GM21423 (cell line): ENCODE measurements around the gene AIF1.

Source experiments
- ATAC-seq: cut with Tn5 transposase; IDR thresholded peaks from one replicate; pipeline ENCODE4 v1.9.1; 2021; ENCODE audit warnings: mild to moderate bottlenecking, moderate library complexity; ENCODE audit not compliant: unreplicated experiment

The AIF1 gene

GRCh38 chr6:31641370-31641769 is 26.3 kb downstream of the AIF1 start:
- ATAC-seq: no peak

GRCh38 chr6:31642798-31643570 is 27.9 kb downstream of the AIF1 start:
- ATAC-seq: no peak

GRCh38 chr6:31643818-31644454 is 28.9 kb downstream of the AIF1 start:
- ATAC-seq: no peak

GRCh38 chr6:31645325-31645724 is 30.3 kb downstream of the AIF1 start:
- ATAC-seq: no peak

- ATAC-seq: peak; percentile 31
Measured at GRCh38 chr6:31651602-31652191, 36.7 kb downstream of the AIF1 start.

GRCh38 chr6:31652925-31653724 is 38.1 kb downstream of the AIF1 start:
- ATAC-seq: peak; percentile 55

- no peak for ATAC-seq
Measured at GRCh38 chr6:31654574-31655348, 39.7 kb downstream of the AIF1 start.

GRCh38 chr6:31655349-31656237 is 40.6 kb downstream of the AIF1 start, which contains the start of gene APOM:
APOM (plus strand) TSS chr6:31655894; CDS start chr6:31655967, 73 bp downstream.
- ATAC-seq: no peak

- ATAC-seq: no peak
Measured at GRCh38 chr6:31657406-31658157, 42.5 kb downstream of the AIF1 start.

- ATAC-seq: no peak
Measured at GRCh38 chr6:31658158-31658688, 43.2 kb downstream of the AIF1 start.

GRCh38 chr6:31658983-31659648 is 44.1 kb downstream of the AIF1 start:
- ATAC-seq: no peak

GRCh38 chr6:31659649-31660380 is 44.8 kb downstream of the AIF1 start:
- ATAC-seq: no peak

GRCh38 chr6:31660381-31661261 is 45.6 kb downstream of the AIF1 start, which contains the start of gene C6orf47:
C6orf47 (minus strand) TSS chr6:31660778; CDS start chr6:31659947, 831 bp downstream.
- ATAC-seq: peak; percentile 42

- ATAC-seq: no peak
Measured at GRCh38 chr6:31661262-31662123, 46.5 kb downstream of the AIF1 start.

- no peak for ATAC-seq
Measured at GRCh38 chr6:31662124-31662723, 47.2 kb downstream of the AIF1 start.
